HCT116 (cell line): Measurements from ENCODE around the gene ITGAD. TPM values are rescaled to one million over a fixed set of nuclear protein-coding genes. Genes with fewer than 3 reads are reported as not detected.

Source experiments
- ATAC-seq: fragments of 200-7000 bp; cut with Tn5 transposase; 2 replicates; pipeline ENCODE4 v1.9.1; 2020; ENCODE audit warnings: mild to moderate bottlenecking, moderate library complexity
- BruUV-seq: library from RNA; stranded (reverse); fragments of 400-500 nt; replicated peaks from 2 replicates; lab custom pipeline; 2021; lab: Mats Ljungman, UMichigan
- CTCF ChIA-PET: fragments of 300-600 bp; sonication (Branson Sonifier 250); formaldehyde crosslinking; loops from one replicate; lab custom pipeline; 2021; ENCODE audit warnings: antibody characterized with exemption; lab: Charles Lee
- POLR2A ChIA-PET: fragments of 300-600, 350-600 bp; sonication (Branson Sonifier 250); formaldehyde crosslinking; loops from one replicate; lab custom pipeline; 2021; ENCODE audit warnings: antibody characterized with exemption; lab: Charles Lee
- RAD21 ChIA-PET, 2 experiments: fragments of 300-600 bp; sonication (Branson Sonifier 250); formaldehyde crosslinking; loops; one replicate each; lab custom pipeline; 2023; ENCODE audit warnings: low total read pairs in 2 of 2; ENCODE audit not compliant: uncharacterized antibody in 2 of 2, unreplicated experiment in 2 of 2, low non-redundant PET in 1 of 2; lab: Charles Lee
- DNase-seq: peaks from one replicate; pipeline ENCODE4 v3.0.0-alpha.2; 2010; ENCODE audit warnings: low read depth, low spot score
- H2AFZ ChIP-seq: fragments of 200-600 bp; shearing (Covaris generic), sonication (generic); 2 replicates; pipeline ENCODE4 v1.6.1; 2017; ENCODE audit warnings: low read depth, mixed run types, mixed read lengths, antibody characterized with exemption, low read length; ENCODE audit not compliant: poor library complexity, severe bottlenecking
- H3K27ac ChIP-seq: 2 replicates; pipeline ENCODE4 v1.5.1; 2012; ENCODE audit warnings: low read depth, low read length
- H3K27me3 ChIP-seq: fragments of 200-600 bp; sonication (generic); 2 replicates; pipeline ENCODE4 v1.6.1; 2016; ENCODE audit warnings: mixed run types, low read length, mixed read lengths; ENCODE audit not compliant: insufficient read depth
- H3K36me3 ChIP-seq, 2 experiments: fragments of 200-500 bp in 1 of 2; fragments of 200-600 bp in 1 of 2; sonication (Bioruptor generic) in 1 of 2; sonication (generic) in 1 of 2; 2 replicates each; pipeline versions ENCODE4 v1.5.1 to v1.6.1; 2014 to 2016; ENCODE audit warnings: low read length in 2 of 2, inconsistent platforms in 1 of 2, mixed read lengths in 1 of 2, mixed run types in 1 of 2; ENCODE audit not compliant: insufficient read depth in 2 of 2, control insufficient read depth in 1 of 2
- H3K4me1 ChIP-seq, 2 experiments: fragments of 200-600 bp in 1 of 2; sonication (generic) in 1 of 2; 2 replicates each; pipeline versions ENCODE4 v1.5.1 to v1.6.1; 2012 to 2017; ENCODE audit warnings: low read length in 2 of 2, inconsistent platforms in 1 of 2, mild to moderate bottlenecking in 1 of 2, mixed read lengths in 1 of 2, mixed run types in 1 of 2, moderate library complexity in 1 of 2; ENCODE audit not compliant: insufficient read depth in 2 of 2, control insufficient read depth in 1 of 2
- H3K4me2 ChIP-seq: fragments of 200-600 bp; sonication (generic); 2 replicates; pipeline ENCODE4 v1.6.1; 2017; ENCODE audit warnings: mixed run types, low read length, mixed read lengths
- H3K4me3 ChIP-seq, 2 experiments: fragments of 200-600 bp in 1 of 2; sonication (generic) in 1 of 2; replicated peaks in 1 of 2; 2 replicates each; pipeline ENCODE4 v1.5.1; 2011 to 2016; ENCODE audit warnings: low read length in 2 of 2, control low read depth in 1 of 2, low read depth in 1 of 2, mild to moderate bottlenecking in 1 of 2, mixed read lengths in 1 of 2, mixed run types in 1 of 2
- H3K79me2 ChIP-seq: fragments of 200-600 bp; sonication (generic); 2 replicates; pipeline ENCODE4 v1.6.1; 2017; ENCODE audit warnings: mild to moderate bottlenecking, mixed run types, low read length, moderate library complexity, mixed read lengths; ENCODE audit not compliant: insufficient read depth
- H3K9ac ChIP-seq: fragments of 200-600 bp; sonication (generic); 2 replicates; pipeline ENCODE4 v1.6.1; 2016; ENCODE audit warnings: low read length, mixed read lengths
- H3K9me2 ChIP-seq: fragments of 200-600 bp; sonication (generic), shearing (Covaris generic); 2 replicates; pipeline ENCODE4 v1.6.1; 2017; ENCODE audit warnings: mixed run types, mild to moderate bottlenecking, moderate library complexity; ENCODE audit not compliant: insufficient read depth
- H3K9me3 ChIP-seq, 2 experiments: fragments of 200-500 bp in 1 of 2; fragments of 200-600 bp in 1 of 2; sonication (Bioruptor generic) in 1 of 2; sonication (generic) in 1 of 2; 2 replicates each; pipeline ENCODE4 v1.6.1; 2014 to 2017; ENCODE audit warnings: low read length in 2 of 2, mixed read lengths in 2 of 2, inconsistent platforms in 1 of 2, low read depth in 1 of 2, mild to moderate bottlenecking in 1 of 2, mixed run types in 1 of 2, moderate library complexity in 1 of 2; ENCODE audit not compliant: control insufficient read depth in 1 of 2, insufficient read depth in 1 of 2
- H4K20me1 ChIP-seq: fragments of 200-600 bp; sonication (generic), shearing (Covaris generic); 2 replicates; pipeline ENCODE4 v1.6.1; 2017; ENCODE audit warnings: mixed run types, mild to moderate bottlenecking, moderate library complexity; ENCODE audit not compliant: insufficient read depth
- CEBPB ChIP-seq: IDR thresholded peaks from 2 replicates; pipeline ENCODE4 v1.6.1; 2012; ENCODE audit warnings: low read depth
- EGR1 ChIP-seq: IDR thresholded peaks from 2 replicates; pipeline ENCODE4 v1.6.1; 2012; ENCODE audit warnings: low read depth
- ELF1 ChIP-seq: IDR thresholded peaks from 2 replicates; pipeline ENCODE4 v1.6.1; 2012; ENCODE audit warnings: low read depth, borderline replicate concordance
- EZH2 ChIP-seq: fragments of 200-600 bp; sonication (generic); IDR thresholded peaks from 2 replicates; pipeline ENCODE4 v1.6.1; 2017; ENCODE audit warnings: antibody characterized with exemption, mixed run types
- EZH2phosphoT487 ChIP-seq: fragments of 200-600 bp; IDR thresholded peaks from 2 replicates; pipeline ENCODE4 v1.6.1; 2018; ENCODE audit warnings: antibody characterized with exemption, borderline replicate concordance
- JUND ChIP-seq: IDR thresholded peaks from 2 replicates; pipeline ENCODE4 v1.6.1; 2012
- REST ChIP-seq: IDR thresholded peaks from 2 replicates; pipeline ENCODE4 v1.6.1; 2012; ENCODE audit warnings: low read depth
- SP1 ChIP-seq: IDR thresholded peaks from 2 replicates; pipeline ENCODE4 v1.6.1; 2012; ENCODE audit warnings: low read depth
- intact Hi-C: fragments of 100-400 bp; cut with micrococcal nuclease; formaldehyde crosslinking; loops from 2 replicates; pipeline ENCODE4 v1.10.0; 2022
- total RNA-seq: library from RNA; stranded (reverse); gene quantifications from one replicate; pipeline ENCODE4 v1.2.1, GENCODE V29; 2021; ENCODE audit not compliant: unreplicated experiment
- TF ChIP-seq, protein P1 (sequence below): IDR thresholded peaks from 2 replicates; pipeline ENCODE4 v1.6.1; 2012

ITGAD gene
- total RNA-seq, 1 experiment from 2014 or later: 0.12 TPM

DNA sequence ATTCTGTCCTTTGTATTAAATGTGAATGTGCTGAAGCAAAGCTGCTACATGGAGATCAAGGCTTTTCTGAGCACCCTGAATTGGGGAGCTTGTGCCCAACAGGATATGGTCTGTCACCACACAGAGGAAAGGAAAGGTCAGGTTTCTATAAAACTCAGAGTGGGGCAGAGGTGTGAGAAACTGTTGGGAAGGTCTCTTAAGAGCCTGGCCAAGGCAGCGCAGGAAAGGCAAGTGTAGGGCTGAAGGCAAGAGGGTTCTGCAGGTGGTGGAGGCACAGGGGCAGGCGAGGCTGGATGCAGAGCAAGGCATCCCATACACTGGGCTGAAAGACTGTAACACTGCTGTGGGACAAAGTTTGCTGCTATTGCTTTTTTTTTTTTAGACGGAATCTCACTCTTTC is 26.9 kb downstream of the ITGAD start (continued):
- TF ChIP-seq EZH2 (no peak), EZH2phosphoT487 (no peak), JUND (no peak)
- TF ChIP-seq, protein P1, sequence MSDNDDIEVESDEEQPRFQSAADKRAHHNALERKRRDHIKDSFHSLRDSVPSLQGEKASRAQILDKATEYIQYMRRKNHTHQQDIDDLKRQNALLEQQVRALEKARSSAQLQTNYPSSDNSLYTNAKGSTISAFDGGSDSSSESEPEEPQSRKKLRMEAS: no peak

- no peak overlapping the region for H3K4me2 ChIP-seq
- H3K4me3 ChIP-seq: no peak overlapping the region
- ATAC-seq (no peak), DNase-seq (no peak)
- no peaks in the 10 kb centered on the region for H4K20me1 ChIP-seq
- no TSS peak for BruUV-seq
- H3K36me3 ChIP-seq: no peaks in the 10 kb centered on the region
- H2AFZ ChIP-seq: no peak overlapping the region
- no peak overlapping the region for H3K9ac ChIP-seq
- ChIA-PET RAD21 (no interaction called here), CTCF (no interaction called here), POLR2A (no interaction called here)
- H3K79me2 ChIP-seq: no peaks in the 10 kb centered on the region
- peaks cover 9% of the 10 kb centered on the region; the same call in 1 of the 2 replicates for H3K27me3 ChIP-seq
- TF ChIP-seq JUND (no peak), REST (no peak), SP1 (no peak), EGR1 (no peak), ELF1 (no peak), CEBPB (no peak), EZH2 (no peak)
- H3K27ac ChIP-seq: no peak overlapping the region
- no peaks in the 10 kb centered on the region for H3K9me3 ChIP-seq
- no peaks in the 10 kb centered on the region for H3K4me1 ChIP-seq
- no peaks in the 10 kb centered on the region for H3K9me2 ChIP-seq
- intact Hi-C loops: no loop called here
Measured at GRCh38 chr16:31421587-31421986, 28.5 kb downstream of the ITGAD start.
